NCI-H1694 (cell line): ENCODE measurements around the gene DNAJC3.
A peak's percentile ranks its signal among the peaks of the same experiment; 100 is the strongest.
"Not testable (repeated sequence)": the region's sequence is repeated elsewhere in the genome, so short reads cannot be mapped to it uniquely, and the experiment has no call there.

ENCODE experiments used
- DNase-seq: peaks from one replicate; lab custom pipeline; 2025; lab: John Stamatoyannopoulos, UW

The DNAJC3 gene

GRCh38 chr13:95781940-95782339, 105.0 kb downstream of the DNAJC3 start:
- not testable (repeated sequence) for DNase-seq

GRCh38 chr13:95783747-95784146, 106.8 kb downstream of the DNAJC3 start:
- no peak for DNase-seq

GRCh38 chr13:95784161-95784899, 107.4 kb downstream of the DNAJC3 start:
- no peak for DNase-seq

- no peak for DNase-seq
These were observed 108.0 kb downstream of the DNAJC3 start for GRCh38 chr13:95784900-95785290.

- no peak for DNase-seq
These were observed 110.6 kb downstream of the DNAJC3 start for GRCh38 chr13:95787356-95788099.

GRCh38 chr13:95788100-95788463, 111.1 kb downstream of the DNAJC3 start:
- DNase-seq = no peak

- not testable (repeated sequence) for DNase-seq
These were observed 112.4 kb downstream of the DNAJC3 start for GRCh38 chr13:95789315-95789714.

GRCh38 chr13:95791084-95791722, 114.3 kb downstream of the DNAJC3 start:
- DNase-seq = no peak

GRCh38 chr13:95793018-95793555, 116.1 kb downstream of the DNAJC3 start:
- DNase-seq = no peak

GRCh38 chr13:95793781-95794180, 116.8 kb downstream of the DNAJC3 start:
- DNase-seq = no peak

- DNase-seq = no peak
These were observed 120.1 kb downstream of the DNAJC3 start for GRCh38 chr13:95797016-95797415.

GRCh38 chr13:95800436-95800835, 123.5 kb downstream of the DNAJC3 start:
- no peak for DNase-seq

- no peak for DNase-seq
These were observed 124.9 kb downstream of the DNAJC3 start for GRCh38 chr13:95801825-95802224.

GRCh38 chr13:95805921-95806320, 129.0 kb downstream of the DNAJC3 start:
- DNase-seq = no peak

GRCh38 chr13:95809429-95809828, 132.5 kb downstream of the DNAJC3 start:
- no peak for DNase-seq

- no peak for DNase-seq
These were observed 136.2 kb downstream of the DNAJC3 start for GRCh38 chr13:95813139-95813538.

- no peak for DNase-seq
These were observed 137.6 kb downstream of the DNAJC3 start for GRCh38 chr13:95814495-95814894.

GRCh38 chr13:95822303-95822702, 145.4 kb downstream of the DNAJC3 start:
- no peak for DNase-seq

- DNase-seq = no peak
These were observed 156.2 kb downstream of the DNAJC3 start for GRCh38 chr13:95833126-95833525.

- DNase-seq = no peak
These were observed 156.8 kb downstream of the DNAJC3 start for GRCh38 chr13:95833719-95834118.

GRCh38 chr13:95834134-95834765, 157.3 kb downstream of the DNAJC3 start:
- peak; percentile 68 for DNase-seq

GRCh38 chr13:95841894-95842293, 165.0 kb downstream of the DNAJC3 start:
- no peak for DNase-seq
